GM12801 (cell line): ENCODE measurements around the gene VDR.

Experiments used
- TF ChIP-seq, protein P1 (sequence below): IDR thresholded peaks from one replicate; pipeline ENCODE4 v1.5.1; 2011; ENCODE audit warnings: control low read depth; ENCODE audit not compliant: insufficient read length; ENCODE audit errors: extremely low read depth

Gene VDR

DNA sequence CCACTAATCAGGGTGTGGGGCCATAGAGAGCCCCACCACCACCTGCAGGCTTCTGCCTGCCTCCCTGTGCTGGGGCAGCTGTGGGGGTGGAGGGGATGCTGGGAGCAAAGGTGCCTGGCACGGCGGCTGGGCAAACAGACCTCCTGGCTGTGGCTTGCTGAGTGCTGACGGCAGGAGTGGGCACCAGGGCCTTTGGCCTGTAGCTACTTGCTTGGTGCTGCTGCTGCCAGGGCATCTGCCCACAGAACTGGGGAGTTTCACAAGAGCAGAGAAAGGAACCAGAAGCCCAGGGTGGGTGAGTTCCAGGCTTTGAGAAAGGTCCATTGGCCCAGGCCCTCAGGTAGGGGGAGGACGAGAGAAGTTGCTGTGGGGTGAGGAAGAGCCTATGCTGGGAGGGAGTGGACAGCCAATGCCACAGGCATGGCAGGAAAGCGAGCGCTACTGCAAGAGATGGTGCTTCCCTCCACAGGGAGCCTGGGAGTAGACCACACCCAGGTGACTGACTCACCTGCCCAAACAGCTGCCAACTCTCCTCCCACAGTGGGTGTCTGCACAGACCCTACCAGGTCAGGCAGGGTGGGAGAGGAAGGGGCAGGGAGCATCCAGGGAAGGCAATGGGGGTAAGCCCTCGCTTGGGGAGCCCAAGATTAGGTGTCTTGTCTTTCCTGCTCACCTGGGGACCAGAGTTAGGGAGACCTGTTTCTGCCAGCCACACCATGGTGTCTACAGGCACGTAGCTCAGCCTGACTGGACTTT, 46.1 kb downstream of the VDR start:
- TF ChIP-seq, protein P1, sequence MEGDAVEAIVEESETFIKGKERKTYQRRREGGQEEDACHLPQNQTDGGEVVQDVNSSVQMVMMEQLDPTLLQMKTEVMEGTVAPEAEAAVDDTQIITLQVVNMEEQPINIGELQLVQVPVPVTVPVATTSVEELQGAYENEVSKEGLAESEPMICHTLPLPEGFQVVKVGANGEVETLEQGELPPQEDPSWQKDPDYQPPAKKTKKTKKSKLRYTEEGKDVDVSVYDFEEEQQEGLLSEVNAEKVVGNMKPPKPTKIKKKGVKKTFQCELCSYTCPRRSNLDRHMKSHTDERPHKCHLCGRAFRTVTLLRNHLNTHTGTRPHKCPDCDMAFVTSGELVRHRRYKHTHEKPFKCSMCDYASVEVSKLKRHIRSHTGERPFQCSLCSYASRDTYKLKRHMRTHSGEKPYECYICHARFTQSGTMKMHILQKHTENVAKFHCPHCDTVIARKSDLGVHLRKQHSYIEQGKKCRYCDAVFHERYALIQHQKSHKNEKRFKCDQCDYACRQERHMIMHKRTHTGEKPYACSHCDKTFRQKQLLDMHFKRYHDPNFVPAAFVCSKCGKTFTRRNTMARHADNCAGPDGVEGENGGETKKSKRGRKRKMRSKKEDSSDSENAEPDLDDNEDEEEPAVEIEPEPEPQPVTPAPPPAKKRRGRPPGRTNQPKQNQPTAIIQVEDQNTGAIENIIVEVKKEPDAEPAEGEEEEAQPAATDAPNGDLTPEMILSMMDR: no peak

DNA sequence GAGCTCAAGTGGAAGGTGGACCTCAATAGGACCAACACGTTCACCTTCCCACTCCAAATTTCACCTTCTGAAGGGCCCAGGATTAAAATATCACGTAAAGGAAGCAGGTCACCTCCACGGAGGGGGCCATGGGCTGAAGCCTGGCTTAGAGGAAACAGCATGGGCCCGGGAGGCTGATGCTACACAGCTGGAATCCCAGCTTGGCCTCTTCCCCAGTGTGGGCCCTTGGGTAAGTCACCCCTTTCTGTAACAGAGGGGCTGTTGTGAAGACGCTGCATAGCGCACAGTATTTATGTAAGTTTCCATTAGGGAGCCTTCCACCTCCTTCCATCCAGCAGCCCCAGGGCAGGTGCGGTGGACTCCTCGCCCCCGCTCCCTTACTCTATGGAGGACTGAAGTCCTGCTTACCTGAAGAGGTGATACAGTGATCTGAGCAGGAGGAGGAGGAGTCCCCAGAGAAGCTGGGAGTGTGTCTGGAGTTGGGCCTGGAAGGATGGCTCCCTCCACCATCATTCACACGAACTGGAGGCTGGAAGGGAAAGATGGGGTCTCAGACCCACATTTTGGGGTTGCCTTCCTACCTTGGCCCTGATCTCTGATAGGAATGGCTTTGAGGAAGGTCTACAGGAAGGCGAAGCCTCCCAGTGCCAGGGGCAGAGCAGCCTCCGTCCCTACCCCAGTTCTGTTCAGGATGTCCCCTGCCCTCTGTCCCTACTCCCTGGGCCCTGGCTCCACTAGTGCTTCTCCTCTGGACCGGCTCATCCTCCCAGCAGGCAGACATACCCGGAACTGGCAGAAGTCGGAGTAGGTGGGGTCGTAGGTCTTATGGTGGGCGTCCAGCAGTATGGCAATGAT, 47.8 kb downstream of the VDR start:
- TF ChIP-seq, protein P1: no peak

DNA sequence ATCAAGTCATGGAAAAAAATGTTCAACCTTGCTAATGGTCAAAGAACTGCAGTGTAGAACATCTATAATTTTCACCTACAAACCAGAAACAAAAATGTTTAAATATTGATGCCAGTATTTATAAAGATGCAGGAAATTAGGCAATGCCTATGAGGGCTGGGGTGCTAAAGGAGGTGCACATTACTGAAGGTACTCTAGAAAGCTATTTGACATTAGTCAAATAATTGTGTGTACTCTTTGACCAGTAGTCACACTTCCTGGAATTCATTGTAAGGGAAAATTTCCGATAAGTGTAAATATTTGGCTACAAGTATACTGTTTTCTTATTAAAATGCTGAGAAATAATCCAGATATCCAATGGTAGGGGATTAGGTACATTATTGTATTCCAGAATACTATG, 48.7 kb downstream of the VDR start:
- TF ChIP-seq, protein P1: no peak

DNA sequence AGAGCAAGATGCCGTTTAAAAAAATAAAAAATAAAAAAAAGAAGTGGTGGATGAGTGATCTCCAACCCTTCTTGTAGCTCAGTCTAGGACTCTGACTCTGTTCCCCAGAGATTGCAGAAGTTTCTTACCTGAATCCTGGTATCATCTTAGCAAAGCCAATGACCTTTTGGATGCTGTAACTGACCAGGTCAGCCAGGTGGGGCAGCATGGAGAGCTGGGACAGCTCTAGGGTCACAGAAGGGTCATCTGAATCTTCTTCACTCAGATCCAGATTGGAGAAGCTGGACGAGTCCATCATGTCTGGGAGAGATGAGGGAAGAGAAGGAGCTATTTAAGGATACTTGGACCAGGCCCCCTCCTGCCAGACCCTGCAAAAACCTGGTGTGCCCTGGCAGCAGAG, 49.3 kb downstream of the VDR start:
- TF ChIP-seq, protein P1: no peak

DNA sequence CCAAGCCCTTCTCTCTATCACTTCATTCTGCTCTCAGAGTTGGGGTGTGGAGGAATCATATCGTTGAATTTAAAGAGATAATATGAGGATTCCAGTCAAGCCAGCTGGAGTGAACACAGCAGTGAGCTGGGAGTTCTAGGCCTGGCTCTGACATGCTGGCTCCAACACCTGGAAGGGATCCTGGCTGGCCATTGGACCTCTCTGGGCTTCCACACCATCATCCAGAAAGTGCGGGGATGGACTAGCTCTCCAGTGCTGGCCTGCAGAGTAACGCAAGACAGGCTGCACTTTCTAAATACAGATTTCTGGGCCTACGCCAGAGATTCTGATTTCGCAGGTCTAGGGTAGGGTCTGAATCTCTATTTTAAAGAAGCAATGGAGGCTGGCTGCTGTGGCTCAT, 50.3 kb downstream of the VDR start:
- TF ChIP-seq, protein P1: no peak

DNA sequence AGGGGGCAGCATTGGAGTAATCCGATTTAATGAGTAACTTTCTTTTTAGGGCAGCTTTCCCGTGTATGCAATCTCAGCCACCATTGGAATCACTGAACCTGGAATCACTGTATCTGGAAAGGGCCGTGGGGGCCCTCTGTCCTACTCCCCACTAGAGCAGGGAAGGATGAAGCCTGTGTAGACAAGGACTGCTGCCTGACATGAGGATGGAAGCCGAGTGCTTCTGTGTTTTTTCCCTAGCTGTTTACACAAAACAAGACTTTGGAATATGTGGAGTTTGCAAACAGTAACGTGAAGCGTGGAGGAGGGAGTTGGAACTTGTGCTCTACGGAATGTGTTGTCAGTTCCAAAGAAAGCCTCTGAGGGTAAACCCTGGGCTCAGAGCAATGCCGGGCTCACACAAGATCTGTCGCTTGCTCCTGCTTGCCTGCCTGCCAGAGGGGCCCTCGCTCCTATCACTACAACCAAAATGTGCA, 52.7 kb downstream of the VDR start:
- TF ChIP-seq, protein P1: no peak

DNA sequence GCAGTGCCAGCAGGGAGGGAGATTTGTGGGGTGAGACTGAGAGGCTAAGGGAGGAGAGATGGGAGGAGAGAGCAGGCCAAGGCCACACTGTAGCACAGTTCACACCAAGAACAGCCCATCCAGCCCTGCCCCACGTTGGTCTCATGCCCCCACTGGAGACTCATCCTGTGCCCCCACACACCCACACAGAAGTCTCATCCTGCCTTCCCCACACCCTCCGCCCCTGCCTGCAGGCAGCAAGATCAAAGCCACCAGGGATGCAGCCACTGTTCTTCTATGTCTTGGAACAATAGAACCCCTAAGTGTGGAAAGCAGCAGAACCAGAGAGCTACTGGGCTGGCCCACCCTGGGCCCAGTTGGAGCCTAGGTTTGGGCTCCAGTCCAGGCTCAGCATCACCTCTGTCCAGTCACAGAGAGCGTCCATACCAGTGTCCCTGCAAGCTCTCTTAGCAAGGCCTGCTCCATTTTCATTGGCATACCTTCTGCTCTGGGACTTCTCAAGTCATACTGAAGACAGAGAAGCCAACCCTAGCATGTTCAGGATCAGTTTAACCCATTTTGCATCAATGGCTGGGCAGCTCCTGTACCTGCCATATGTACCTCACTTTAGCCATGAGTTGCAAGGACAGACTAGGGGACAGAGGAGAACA, 53.4 kb downstream of the VDR start:
- TF ChIP-seq, protein P1: no peak
